Psoas muscle (tissue), 8 donors: ENCODE data around the gene OSR1. TPM values are rescaled to one million over a fixed set of nuclear protein-coding genes. Genes with fewer than 3 reads are reported as not detected.

Source experiments
- ATAC-seq, 4 donors: fragments of 200-7000 bp; cut with Tn5 transposase; one replicate each; pipeline ENCODE4 v1.9.1; 2020; ENCODE audit warnings: moderate library complexity in 3 of 4, mild to moderate bottlenecking in 2 of 4
- DNase-seq, 2 donors: peaks; one replicate each; pipeline ENCODE4 v3.0.0-alpha.2; 2020
- H3K27ac ChIP-seq: fragments of 200-600 bp; one replicate; pipeline ENCODE4 v1.8.0; 2022
- H3K27me3 ChIP-seq, 3 donors: fragments of 200-600 bp in 1 of 3; one replicate each; pipeline versions ENCODE4 v1.6.1 to v1.8.0; 2013 to 2022; ENCODE audit warnings: low read length in 2 of 3, mild to moderate bottlenecking in 2 of 3, moderate library complexity in 1 of 3; ENCODE audit not compliant: insufficient read depth in 3 of 3
- H3K36me3 ChIP-seq, 2 donors: fragments of 200-600 bp in 1 of 2; one replicate each; pipeline versions ENCODE4 v1.6.1 to v1.8.0; 2013 to 2022; ENCODE audit warnings: low read depth in 1 of 2, mild to moderate bottlenecking in 1 of 2, moderate library complexity in 1 of 2; ENCODE audit not compliant: insufficient read depth in 1 of 2
- H3K4me1 ChIP-seq: fragments of 200-600 bp; one replicate; pipeline ENCODE4 v1.8.0; 2022
- H3K4me3 ChIP-seq: fragments of 200-600 bp; one replicate; pipeline ENCODE4 v1.8.0; 2022; ENCODE audit warnings: mild to moderate bottlenecking
- H3K9me3 ChIP-seq: fragments of 200-600 bp; one replicate; pipeline ENCODE4 v1.8.0; 2022
- WGBS, 3 donors: extraction: QIAGEN DNeasy Blood & Tissue Kit; methylation state at CpG; one replicate each; pipeline versions ENCODE4 v1.1.6 to v1.1.7; 2013; 5-methylcytosine and 5-hydroxymethylcytosine counted together
- intact Hi-C, 2 donors: fragments of 100-400 bp; cut with DNase I; formaldehyde crosslinking; loops; one replicate each; pipeline versions ENCODE4 v1.11.0 to v1.14.2; 2022
- polyA plus RNA-seq, 3 donors: library from polyadenylated mRNA; stranded (reverse); fragments of 200-250 nt; gene quantifications; one replicate each; pipeline ENCODE4 v1.2.3, GENCODE V29; 2013
- total RNA-seq, 4 donors: library from RNA; stranded (reverse); fragmentation: NEBNext Ultra II Directional in 2 of 4; extraction: Animal tissue kit (Norgen Biotek cat#: 25700) in 2 of 4; gene quantifications; one replicate each; pipeline versions ENCODE4 v1.2.1 to v1.2.4, GENCODE V29; 2021 to 2023
- TF ChIP-seq, protein P1 (sequence below): fragments of 200-600 bp; IDR thresholded peaks from one replicate; pipeline ENCODE4 v1.8.0; 2022; ENCODE audit warnings: antibody characterized with exemption
- donor health status: healthy with polysubstance abuse.
- donor health status: DM: no; HTN: no; CAD: no; lungs with moderate emphysema.
- donor health status: Bipolar disorder and iron deficiency.
- donor health status: healthy.
- donor health status: DM: yes; HTN: yes; CAD: no.
- donor health status: DM: no; HTN: no; CAD: no.
- donor health status: DM: no; HTN: no; CAD: no.
- donor health status: DM: yes; HTN: yes; CAD: no.

OSR1 gene
- total and polyA plus RNA-seq, 7 donors, result 1.1 to 6.7 (median 3.2) TPM

DNA sequence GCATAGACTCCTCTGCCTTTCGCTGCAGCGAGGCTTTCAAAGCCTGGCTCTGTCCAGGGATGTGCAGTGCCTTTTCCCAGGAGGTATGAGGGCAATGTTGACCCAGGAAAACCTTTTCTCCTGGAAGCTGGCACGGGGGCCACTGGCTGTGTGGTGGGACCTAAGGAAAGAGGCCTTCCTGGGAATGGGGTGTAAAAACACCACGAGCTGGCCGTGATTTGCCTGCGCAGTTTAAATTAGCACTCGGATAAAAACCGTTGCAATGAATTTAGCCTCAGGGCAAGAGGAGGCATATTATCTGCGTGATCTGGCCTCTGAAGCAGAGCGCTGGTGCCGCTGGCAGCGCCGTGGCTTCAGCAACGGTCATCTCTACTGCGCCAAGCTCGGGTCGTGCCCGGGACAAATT is 3.0 kb downstream of the OSR1 start:
- intact Hi-C loops, result loop anchor here (10.0 kb wide), 2 partner anchors 801 to 831 kb away; no protein-coding TSS in a partner anchor
- Histone ChIP-seq H3K4me3 (peak overlapping the region; percentile 79), H3K9me3 (no peaks in the 10 kb centered on the region), H3K27me3 (peaks cover 0 to 9% (median 0%) of the 10 kb centered on the region in 3 donors), H3K4me1 (peaks cover 7% of the 10 kb centered on the region), H3K27ac (no peak overlapping the region), H3K36me3 (peaks cover 0 to 10% of the 10 kb centered on the region in 2 donors)
- 82 to 84% (median 82%) methylated on average over 18 of the region's 18 CpGs for WGBS, 3 donors
- no peak for DNase-seq
- no peak for ATAC-seq
- TF ChIP-seq, protein P1, sequence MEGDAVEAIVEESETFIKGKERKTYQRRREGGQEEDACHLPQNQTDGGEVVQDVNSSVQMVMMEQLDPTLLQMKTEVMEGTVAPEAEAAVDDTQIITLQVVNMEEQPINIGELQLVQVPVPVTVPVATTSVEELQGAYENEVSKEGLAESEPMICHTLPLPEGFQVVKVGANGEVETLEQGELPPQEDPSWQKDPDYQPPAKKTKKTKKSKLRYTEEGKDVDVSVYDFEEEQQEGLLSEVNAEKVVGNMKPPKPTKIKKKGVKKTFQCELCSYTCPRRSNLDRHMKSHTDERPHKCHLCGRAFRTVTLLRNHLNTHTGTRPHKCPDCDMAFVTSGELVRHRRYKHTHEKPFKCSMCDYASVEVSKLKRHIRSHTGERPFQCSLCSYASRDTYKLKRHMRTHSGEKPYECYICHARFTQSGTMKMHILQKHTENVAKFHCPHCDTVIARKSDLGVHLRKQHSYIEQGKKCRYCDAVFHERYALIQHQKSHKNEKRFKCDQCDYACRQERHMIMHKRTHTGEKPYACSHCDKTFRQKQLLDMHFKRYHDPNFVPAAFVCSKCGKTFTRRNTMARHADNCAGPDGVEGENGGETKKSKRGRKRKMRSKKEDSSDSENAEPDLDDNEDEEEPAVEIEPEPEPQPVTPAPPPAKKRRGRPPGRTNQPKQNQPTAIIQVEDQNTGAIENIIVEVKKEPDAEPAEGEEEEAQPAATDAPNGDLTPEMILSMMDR, result no peak

DNA sequence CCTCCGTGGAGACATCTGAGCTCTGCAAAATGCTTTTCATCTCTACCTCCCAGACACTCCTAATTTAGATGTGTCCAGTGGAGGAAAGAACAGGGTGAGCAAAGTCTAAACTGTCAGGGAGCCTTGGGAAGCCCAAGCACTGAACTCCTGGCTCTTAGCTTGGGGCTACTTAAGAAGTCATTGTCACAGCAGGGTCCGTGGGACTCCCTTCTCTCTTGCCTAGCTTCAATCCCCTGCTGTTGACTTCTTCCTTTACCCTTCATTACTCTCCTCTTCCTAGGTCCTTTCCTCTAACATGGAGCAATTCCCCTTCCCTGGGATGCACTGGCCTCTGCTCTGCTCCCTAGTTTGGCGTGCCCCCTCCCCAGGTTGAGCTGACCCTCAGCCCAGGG is 3.4 kb downstream of the OSR1 start:
- H3K27ac ChIP-seq, result no peak overlapping the region
- 63 to 85% (median 78%) methylated on average over 3 of the region's 3 CpGs for WGBS, 3 donors
- no peaks in the 10 kb centered on the region for H3K9me3 ChIP-seq
- peaks cover 7% of the 10 kb centered on the region for H3K4me1 ChIP-seq
- intact Hi-C loops, result loop anchor here (10.0 kb wide), 2 partner anchors 800 to 830 kb away; no protein-coding TSS in a partner anchor
- DNase-seq (no peak), ATAC-seq (no peak)
- H3K36me3 ChIP-seq, result peaks cover 0 to 10% of the 10 kb centered on the region in 2 donors
- peak overlapping the region; percentile 79 for H3K4me3 ChIP-seq
- peaks cover 0 to 6% (median 0%) of the 10 kb centered on the region in 3 donors for H3K27me3 ChIP-seq
- TF ChIP-seq, protein P1, result no peak

DNA sequence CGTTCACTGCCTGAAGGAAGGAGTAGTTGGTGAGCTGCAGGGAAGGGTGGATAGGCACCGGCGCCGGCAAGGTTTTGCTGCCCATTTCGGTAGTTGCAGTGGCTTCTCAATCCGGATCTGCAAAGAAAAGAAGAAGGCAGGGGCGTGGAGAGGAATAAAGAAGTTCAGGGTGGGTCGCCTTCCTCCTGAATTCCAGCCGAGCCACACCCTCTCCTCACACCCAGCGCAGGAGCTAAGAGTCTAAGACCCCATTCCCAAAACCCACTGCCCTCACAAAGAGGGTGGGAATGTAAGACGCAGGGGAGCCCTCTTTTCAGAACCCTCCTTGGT is 4.7 kb downstream of the OSR1 start:
- Histone ChIP-seq H3K4me3 (no peak overlapping the region), H3K27me3 (no peaks in the 10 kb centered on the region), H3K36me3 (peaks cover 0 to 10% of the 10 kb centered on the region in 2 donors), H3K27ac (no peak overlapping the region), H3K4me1 (peaks cover 7% of the 10 kb centered on the region), H3K9me3 (no peaks in the 10 kb centered on the region)
- intact Hi-C loops, result loop anchor here (5.0 to 10.0 kb wide), 4 partner anchors 504 to 829 kb away; no protein-coding TSS in a partner anchor
- no peak for ATAC-seq
- 75 to 77% (median 76%) methylated on average over 11 of the region's 11 CpGs for WGBS, 3 donors
- TF ChIP-seq, protein P1, result no peak
- no peak for DNase-seq

- DNase-seq, result no peak
- Histone ChIP-seq H3K9me3 (no peaks in the 10 kb centered on the region), H3K27me3 (no peaks in the 10 kb centered on the region), H3K4me3 (no peak overlapping the region), H3K4me1 (peaks cover 7% of the 10 kb centered on the region), H3K27ac (no peak overlapping the region), H3K36me3 (peaks cover 0 to 10% of the 10 kb centered on the region in 2 donors)
- ATAC-seq, result no peak
- intact Hi-C loops, result loop anchor here (5.0 to 10.0 kb wide), 4 partner anchors 504 to 828 kb away; no protein-coding TSS in a partner anchor
- TF ChIP-seq, protein P1, result no peak
- 70 to 78% (median 72%) methylated on average over 37 to 40 of the region's 40 CpGs for WGBS, 3 donors
Observed at GRCh38 chr2:19352946-19353720, 5.3 kb downstream of the OSR1 start.
